Measurements from ENCODE around the gene SUSD1.

The SUSD1 gene

GRCh38 chr9:112065806-112066606, 109.1 kb downstream of the SUSD1 start:
- no peak for DNase-seq (ENCODE audit: low read depth in 3 of 3)

DNA sequence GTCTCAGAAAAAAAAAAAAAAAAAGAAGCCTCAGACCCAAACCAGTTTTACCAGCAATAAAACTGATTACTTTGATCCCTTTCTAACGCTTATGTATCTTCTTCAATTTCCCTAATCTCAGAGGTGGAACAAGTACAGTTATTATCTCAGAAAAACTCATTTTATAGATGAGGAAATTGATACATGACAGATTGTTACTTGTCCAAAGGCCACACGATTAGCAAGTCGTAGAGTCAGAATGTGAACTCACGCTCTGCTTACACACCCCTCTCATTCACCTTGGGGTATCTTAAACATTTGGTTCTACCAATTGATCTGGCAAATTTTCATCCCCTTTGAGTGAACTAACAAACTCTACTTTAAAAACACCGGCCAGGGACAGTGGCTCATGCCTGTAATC, 110.2 kb downstream of the SUSD1 start:
- DNase-seq (ENCODE audit: low read depth in 3 of 3), result no peak

DNA sequence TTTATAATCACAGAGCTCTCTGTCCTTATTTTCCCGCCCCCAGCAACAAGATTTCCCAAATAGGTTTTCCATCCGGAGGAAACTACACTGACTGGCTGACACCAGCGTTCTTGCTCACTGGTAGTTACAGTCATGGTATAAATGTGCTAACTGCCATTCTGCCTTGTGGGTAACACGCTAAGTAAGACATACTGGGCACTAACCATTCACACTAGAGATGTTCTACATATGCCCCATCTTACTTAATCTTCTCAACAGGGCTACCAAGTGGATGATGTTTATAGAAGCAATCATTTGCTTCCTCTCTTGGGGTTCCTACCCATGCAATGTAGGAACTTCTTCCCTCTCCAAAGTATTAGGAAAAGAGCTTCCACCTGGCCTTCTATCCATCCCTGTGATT, 111.5 kb downstream of the SUSD1 start:
- no peak for DNase-seq (ENCODE audit: low read depth in 3 of 3)

DNA sequence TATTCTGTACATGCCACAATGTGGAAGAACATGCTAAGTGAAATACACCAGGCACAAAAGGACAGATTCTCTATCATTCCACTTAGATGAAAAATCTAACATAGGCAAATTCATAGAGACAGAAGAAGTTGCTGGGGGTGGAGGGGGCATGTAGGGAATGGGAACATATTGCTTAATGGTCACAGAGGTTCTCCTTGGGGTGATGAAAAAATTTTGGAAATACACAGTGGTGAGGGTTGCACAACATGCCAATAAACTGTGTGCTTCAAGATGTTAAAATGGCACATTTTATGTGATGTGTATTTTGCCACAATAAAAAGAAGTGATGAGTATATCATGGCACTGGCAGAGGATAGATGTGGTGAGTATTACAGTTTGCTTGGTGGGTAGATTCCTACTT, 111.9 kb downstream of the SUSD1 start:
- no peak for DNase-seq (ENCODE audit: low read depth in 3 of 3)

DNA sequence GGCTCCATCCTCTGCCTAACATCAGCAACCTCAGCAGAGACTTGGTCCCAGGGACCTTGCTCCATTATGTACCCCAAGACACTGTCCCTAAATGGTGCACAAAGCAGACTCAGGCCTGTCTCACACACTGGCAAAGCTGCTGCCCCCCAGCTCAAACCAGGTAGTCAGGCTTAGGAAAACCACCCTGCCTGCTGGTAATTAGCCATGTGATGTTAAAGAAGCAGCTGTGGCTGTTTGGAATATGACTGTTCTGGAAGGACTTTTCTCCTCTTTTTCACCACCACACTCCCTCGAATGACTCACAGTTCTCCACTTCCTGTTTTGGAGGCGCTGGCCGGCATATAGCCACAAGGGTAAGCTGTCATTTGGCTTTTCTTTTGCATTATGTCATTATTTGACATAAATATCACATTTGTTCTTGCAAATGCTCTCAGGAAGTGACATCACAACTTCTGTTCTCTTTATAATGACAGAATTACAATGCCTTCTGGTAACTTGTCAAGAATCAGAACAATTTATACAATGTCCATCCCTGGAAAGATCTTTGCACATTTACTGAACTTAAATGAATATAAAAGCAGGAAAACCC, 113.9 kb downstream of the SUSD1 start:
- DNase-seq (ENCODE audit: low read depth in 3 of 3), result no peak

DNA sequence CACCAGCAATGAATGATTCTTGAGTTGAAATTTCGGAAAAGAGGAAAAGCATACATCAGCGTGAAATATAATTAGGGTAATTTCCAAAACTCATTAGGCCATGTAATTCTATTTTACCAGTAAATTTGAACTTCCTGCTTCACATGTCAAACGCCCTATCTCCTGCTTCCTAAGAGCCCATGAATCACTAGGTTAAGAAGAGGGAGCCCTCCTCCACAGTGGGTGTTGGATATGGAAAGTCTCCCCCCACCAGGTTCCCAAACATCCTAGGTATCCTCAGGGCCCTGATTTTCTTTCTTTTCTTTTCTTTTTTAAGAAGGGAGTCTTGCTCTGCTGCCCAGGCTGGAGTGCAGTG, 115.2 kb downstream of the SUSD1 start:
- no peak for DNase-seq (ENCODE audit: low read depth in 3 of 3)

- DNase-seq (ENCODE audit: low read depth in 3 of 3), result no peak
Observed at GRCh38 chr9:112059145-112059965, 115.7 kb downstream of the SUSD1 start.

GRCh38 chr9:112056996-112057395, 118.1 kb downstream of the SUSD1 start:
- DNase-seq (ENCODE audit: low read depth in 3 of 3), result no peak

DNA sequence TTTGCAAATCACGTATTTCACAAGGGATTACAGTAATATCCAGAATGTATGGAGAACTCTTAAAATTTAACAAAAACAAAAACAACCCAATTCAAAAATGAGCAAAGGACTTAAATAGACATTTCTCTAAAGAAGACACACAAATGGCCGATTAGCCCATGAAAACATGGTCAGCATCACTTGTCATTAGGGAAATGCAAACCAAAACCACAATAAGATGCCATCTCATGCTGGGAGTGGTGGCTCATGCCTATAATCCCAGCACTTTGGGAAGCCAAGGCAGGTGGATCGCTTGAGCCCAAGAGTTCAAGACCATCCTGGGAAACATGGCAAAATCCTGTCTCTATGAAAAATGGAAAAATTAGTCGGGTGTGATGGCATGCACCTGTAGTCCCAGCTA, 120.2 kb downstream of the SUSD1 start:
- no peak for DNase-seq (ENCODE audit: low read depth in 3 of 3)

DNA sequence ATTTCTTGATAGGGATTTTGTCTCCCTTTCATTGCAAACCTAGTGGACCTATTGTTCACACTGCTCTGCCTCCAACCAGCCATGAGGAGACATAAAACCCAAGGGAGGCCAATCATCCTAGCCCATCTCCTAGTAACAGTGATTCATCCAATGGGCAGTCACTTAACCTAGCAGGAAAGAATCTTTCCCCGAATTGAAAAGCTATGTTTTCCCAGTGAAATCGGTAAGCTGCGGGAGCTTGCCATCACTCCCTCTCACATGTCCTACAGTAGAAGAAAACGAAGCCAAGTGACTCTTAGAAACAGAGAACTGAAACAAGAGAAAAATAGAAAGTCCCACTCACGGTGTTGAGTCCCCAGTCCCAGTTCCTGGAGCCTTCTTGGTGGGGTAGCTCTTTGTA, 123.3 kb downstream of the SUSD1 start:
- DNase-seq (ENCODE audit: low read depth in 3 of 3), result no peak

DNA sequence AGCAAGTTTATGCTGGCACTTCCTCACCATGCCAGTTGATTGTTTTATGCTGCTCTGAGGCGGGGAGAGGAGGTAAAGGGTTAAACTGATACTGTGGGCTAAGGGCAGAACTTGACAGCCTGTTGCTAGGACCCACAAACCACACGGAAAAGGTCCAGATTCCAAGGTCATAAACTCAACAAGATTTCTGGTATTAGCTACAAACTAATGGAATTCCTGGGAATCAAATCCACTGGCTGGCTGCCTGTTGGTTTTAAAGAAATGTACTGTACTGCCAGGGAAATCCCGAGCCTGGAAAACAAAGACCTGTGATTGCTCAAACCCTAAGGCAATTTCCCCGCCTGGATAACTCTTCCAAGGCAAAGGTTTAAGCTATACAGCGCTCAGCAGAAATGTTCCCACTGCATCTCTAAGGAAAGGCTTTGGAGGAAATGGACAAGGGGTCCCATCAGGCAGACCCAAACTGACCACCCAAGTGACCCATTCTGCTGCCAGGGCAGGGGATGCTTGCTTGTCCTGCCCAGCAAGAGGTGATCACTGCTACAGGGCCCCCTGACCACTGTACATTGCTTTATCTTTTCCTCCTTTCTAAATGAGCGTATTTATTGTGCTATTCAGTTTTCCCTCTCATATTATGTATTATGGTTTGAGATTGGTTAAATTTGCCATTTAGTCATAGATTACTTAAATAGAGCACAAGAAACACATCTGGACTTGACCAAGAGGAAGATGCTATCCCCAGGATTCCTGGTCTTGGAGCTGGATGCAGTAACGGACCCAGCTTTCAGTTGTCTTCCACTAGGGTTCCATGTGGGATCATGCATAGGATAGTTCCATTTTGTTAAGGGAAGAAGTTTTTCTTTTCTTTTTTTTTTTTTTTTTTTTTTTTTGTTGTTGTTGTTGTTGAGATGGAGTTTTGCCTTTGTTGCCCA, 124.3 kb downstream of the SUSD1 start:
- no peak for DNase-seq (ENCODE audit: low read depth in 3 of 3)

- no peak for DNase-seq (ENCODE audit: low read depth in 3 of 3)
Observed at GRCh38 chr9:112049811-112050516, 125.1 kb downstream of the SUSD1 start.

DNA sequence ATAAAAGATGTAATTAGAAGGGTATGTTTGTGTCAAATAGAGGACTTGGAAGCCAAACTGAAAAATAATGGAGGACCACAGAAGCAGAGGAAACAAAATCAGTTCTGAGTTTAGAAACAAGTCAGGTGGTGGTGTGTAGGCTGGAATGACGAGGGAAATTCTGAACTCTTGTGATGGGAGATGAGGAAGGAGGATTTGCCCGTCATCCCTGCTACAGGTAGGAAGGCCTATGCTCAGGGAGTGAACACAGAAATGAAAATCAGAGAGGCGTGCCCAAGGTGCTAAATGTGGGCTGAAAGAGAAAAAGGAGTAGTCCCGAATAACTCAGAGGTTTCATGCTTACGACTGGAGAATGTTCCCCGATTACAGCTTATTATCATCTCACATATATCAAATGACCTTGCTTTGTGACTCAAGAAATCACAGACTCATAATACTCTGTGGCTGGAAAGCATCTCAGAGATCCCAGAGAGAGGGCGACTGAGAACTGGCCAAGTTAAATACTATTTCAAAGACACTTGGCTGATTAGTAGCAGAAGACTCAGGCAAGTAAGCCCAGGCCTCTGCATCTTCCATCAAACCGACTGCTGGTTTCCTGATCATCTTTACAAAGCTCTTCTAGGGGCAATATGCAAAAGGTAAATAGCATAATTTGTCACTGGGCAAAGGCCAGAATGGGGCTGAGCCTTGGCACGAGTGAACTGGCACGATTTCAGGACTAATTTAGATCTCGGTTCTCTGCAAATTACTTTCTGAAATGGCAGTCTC, 126.0 kb downstream of the SUSD1 start:
- DNase-seq (ENCODE audit: low read depth in 3 of 3), result no peak

GRCh38 chr9:112047538-112048066, 127.5 kb downstream of the SUSD1 start:
- DNase-seq (ENCODE audit: low read depth in 3 of 3), result no peak

- DNase-seq (ENCODE audit: low read depth in 3 of 3), result no peak
Observed at GRCh38 chr9:112046181-112046580, 128.9 kb downstream of the SUSD1 start.

GRCh38 chr9:112044881-112045280, 130.2 kb downstream of the SUSD1 start:
- DNase-seq (ENCODE audit: low read depth in 3 of 3), result no peak

DNA sequence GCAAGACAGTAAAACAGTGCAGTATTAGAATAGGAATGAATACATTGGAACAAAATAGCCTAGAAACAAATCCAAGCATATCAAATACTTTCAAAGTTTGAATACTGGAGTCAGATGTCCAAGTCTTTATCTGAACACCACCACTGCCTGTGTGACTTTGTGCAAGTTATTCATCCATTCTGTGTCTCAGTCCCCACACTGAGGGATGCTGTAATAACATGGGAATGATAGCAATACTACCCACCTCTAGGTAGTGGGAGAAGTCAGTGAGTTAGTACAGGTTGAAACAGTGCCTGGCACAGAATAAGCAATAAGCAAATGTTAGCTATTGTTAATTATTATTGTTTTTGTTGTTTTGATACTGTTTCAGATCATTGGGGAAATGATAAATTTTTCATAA, 130.9 kb downstream of the SUSD1 start:
- DNase-seq (ENCODE audit: low read depth in 3 of 3), result no peak

DNA sequence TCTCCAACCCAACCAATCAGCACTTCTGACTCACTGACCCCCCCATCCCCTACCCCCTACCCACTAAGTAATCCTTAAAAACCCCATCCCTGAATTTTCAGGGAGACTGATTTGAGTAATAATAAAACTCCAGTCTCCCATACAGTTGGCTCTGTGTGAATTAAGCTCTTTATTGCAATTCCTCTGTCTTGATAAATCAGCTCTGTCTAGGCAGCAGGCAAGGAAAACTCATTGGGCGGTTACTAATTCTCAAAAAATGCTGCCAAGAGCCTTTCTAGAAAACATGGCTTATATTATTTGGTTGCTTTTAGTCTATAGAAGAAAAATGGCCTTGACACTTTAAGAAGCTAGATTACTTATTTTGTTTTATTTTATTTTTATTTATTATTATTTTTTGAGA, 131.7 kb downstream of the SUSD1 start:
- no peak for DNase-seq (ENCODE audit: low read depth in 3 of 3)

- no peak for DNase-seq (ENCODE audit: low read depth in 3 of 3)
Observed at GRCh38 chr9:112042769-112043168, 132.3 kb downstream of the SUSD1 start.

- no peak for DNase-seq (ENCODE audit: low read depth in 3 of 3)
Observed at GRCh38 chr9:112042244-112042638, 132.9 kb downstream of the SUSD1 start.
